Psoas muscle (tissue), 8 donors: ENCODE measurements around the gene FIG4. TPM values are rescaled to one million over a fixed set of nuclear protein-coding genes. Genes with fewer than 3 reads are reported as not detected.

ENCODE experiments used
- ATAC-seq, 4 donors: fragments of 200-7000 bp; cut with Tn5 transposase; one replicate each; pipeline ENCODE4 v1.9.1; 2020; ENCODE audit warnings: moderate library complexity in 3 of 4, mild to moderate bottlenecking in 2 of 4
- DNase-seq, 2 donors: peaks; one replicate each; pipeline ENCODE4 v3.0.0-alpha.2; 2020
- H3K27ac ChIP-seq: fragments of 200-600 bp; one replicate; pipeline ENCODE4 v1.8.0; 2022
- H3K27me3 ChIP-seq, 3 donors: fragments of 200-600 bp in 1 of 3; one replicate each; pipeline versions ENCODE4 v1.6.1 to v1.8.0; 2013 to 2022; ENCODE audit warnings: low read length in 2 of 3, mild to moderate bottlenecking in 2 of 3, moderate library complexity in 1 of 3; ENCODE audit not compliant: insufficient read depth in 3 of 3
- H3K36me3 ChIP-seq, 2 donors: fragments of 200-600 bp in 1 of 2; one replicate each; pipeline versions ENCODE4 v1.6.1 to v1.8.0; 2013 to 2022; ENCODE audit warnings: low read depth in 1 of 2, mild to moderate bottlenecking in 1 of 2, moderate library complexity in 1 of 2; ENCODE audit not compliant: insufficient read depth in 1 of 2
- H3K4me1 ChIP-seq: fragments of 200-600 bp; one replicate; pipeline ENCODE4 v1.8.0; 2022
- H3K4me3 ChIP-seq: fragments of 200-600 bp; one replicate; pipeline ENCODE4 v1.8.0; 2022; ENCODE audit warnings: mild to moderate bottlenecking
- H3K9me3 ChIP-seq: fragments of 200-600 bp; one replicate; pipeline ENCODE4 v1.8.0; 2022
- WGBS, 3 donors: extraction: QIAGEN DNeasy Blood & Tissue Kit; methylation state at CpG; one replicate each; pipeline versions ENCODE4 v1.1.6 to v1.1.7; 2013; 5-methylcytosine and 5-hydroxymethylcytosine counted together
- intact Hi-C, 2 donors: fragments of 100-400 bp; cut with DNase I; formaldehyde crosslinking; loops; one replicate each; pipeline versions ENCODE4 v1.11.0 to v1.14.2; 2022
- polyA plus RNA-seq, 3 donors: library from polyadenylated mRNA; stranded (reverse); fragments of 200-250 nt; gene quantifications; one replicate each; pipeline ENCODE4 v1.2.3, GENCODE V29; 2013
- total RNA-seq, 4 donors: library from RNA; stranded (reverse); fragmentation: NEBNext Ultra II Directional in 2 of 4; extraction: Animal tissue kit (Norgen Biotek cat#: 25700) in 2 of 4; gene quantifications; one replicate each; pipeline versions ENCODE4 v1.2.1 to v1.2.4, GENCODE V29; 2021 to 2023
- TF ChIP-seq, protein P1 (sequence below): fragments of 200-600 bp; IDR thresholded peaks from one replicate; pipeline ENCODE4 v1.8.0; 2022; ENCODE audit warnings: antibody characterized with exemption
- donor health status: healthy with polysubstance abuse.
- donor health status: DM: no; HTN: no; CAD: no; lungs with moderate emphysema.
- donor health status: Bipolar disorder and iron deficiency.
- donor health status: healthy.
- donor health status: DM: yes; HTN: yes; CAD: no.
- donor health status: DM: no; HTN: no; CAD: no.
- donor health status: DM: no; HTN: no; CAD: no.
- donor health status: DM: yes; HTN: yes; CAD: no.

FIG4 gene
- total and polyA plus RNA-seq, 7 donors: 5.8 to 12.5 (median 8.6) TPM

DNA sequence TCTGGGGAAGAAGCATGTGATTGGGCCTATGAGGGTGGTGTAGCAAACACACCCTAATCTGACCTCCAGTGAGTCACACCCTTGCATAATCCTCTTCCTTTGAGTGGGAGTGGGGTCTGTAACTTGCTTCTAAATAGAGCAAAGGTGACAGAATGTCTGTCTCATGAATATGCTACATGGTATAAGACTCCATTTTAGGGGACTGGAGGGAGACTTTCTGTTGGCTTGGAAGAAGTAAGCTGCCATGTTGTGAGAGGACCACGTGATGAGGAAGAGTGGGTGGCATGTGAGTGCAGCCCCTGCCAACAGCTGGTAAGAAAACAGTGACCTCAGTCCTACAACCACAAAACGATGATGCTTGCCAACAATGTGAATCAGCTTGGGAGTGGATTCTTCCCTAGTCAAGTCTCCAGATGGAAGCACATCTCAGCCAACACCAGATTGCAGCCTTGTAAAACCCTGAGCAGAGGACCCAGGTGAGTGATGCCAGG, 3.8 kb upstream of the FIG4 start:
- peaks cover 21% of the 10 kb centered on the region for H3K4me1 ChIP-seq
- intact Hi-C loops: no loop called here
- peak overlapping the region; percentile 33 for H3K27ac ChIP-seq
- ATAC-seq (no peak), DNase-seq (peak in 1 of 2 donors; percentile 21)
- H3K9me3 ChIP-seq: peaks cover 7% of the 10 kb centered on the region
- no peaks in the 10 kb centered on the region for H3K27me3 ChIP-seq
- TF ChIP-seq, protein P1, sequence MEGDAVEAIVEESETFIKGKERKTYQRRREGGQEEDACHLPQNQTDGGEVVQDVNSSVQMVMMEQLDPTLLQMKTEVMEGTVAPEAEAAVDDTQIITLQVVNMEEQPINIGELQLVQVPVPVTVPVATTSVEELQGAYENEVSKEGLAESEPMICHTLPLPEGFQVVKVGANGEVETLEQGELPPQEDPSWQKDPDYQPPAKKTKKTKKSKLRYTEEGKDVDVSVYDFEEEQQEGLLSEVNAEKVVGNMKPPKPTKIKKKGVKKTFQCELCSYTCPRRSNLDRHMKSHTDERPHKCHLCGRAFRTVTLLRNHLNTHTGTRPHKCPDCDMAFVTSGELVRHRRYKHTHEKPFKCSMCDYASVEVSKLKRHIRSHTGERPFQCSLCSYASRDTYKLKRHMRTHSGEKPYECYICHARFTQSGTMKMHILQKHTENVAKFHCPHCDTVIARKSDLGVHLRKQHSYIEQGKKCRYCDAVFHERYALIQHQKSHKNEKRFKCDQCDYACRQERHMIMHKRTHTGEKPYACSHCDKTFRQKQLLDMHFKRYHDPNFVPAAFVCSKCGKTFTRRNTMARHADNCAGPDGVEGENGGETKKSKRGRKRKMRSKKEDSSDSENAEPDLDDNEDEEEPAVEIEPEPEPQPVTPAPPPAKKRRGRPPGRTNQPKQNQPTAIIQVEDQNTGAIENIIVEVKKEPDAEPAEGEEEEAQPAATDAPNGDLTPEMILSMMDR: no peak
- H3K36me3 ChIP-seq: no peaks in the 10 kb centered on the region
- WGBS, 3 donors: 15 to 24% (median 23%) methylated on average over 2 of the region's 2 CpGs
- H3K4me3 ChIP-seq: no peak overlapping the region

DNA sequence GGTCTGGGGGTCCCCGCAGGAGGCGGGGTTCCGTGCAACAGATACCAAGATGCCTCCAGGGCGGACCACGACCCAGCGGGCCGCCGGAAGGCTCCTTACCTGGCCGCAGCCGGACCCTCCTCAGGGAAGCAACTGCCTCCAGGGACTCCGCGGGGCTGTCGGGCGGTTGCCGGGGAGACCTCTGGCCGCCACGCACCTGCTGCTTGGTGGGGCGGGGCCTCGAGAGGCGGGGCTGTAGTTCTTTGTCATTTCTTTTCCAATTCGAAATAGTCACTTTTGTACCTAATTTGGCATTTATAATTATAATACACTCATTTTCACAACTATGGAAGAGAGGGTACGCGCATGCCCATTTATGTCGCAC, 741 bp upstream of the FIG4 start:
- DNase-seq (peak; percentile 62 to 75), ATAC-seq (peak; percentile 72 to 80 (median 76))
- Histone ChIP-seq H3K9me3 (no peaks in the 10 kb centered on the region), H3K4me1 (peaks cover 26% of the 10 kb centered on the region), H3K4me3 (peak overlapping the region; percentile 88), H3K27me3 (no peaks in the 10 kb centered on the region), H3K27ac (peak overlapping the region; percentile 92), H3K36me3 (no peaks in the 10 kb centered on the region)
- WGBS, 3 donors: 0 to 1% (median 0%) methylated on average over 24 of the region's 24 CpGs
- intact Hi-C loops: loop anchor here in 1 of 2 donors (5.0 kb wide), 1 partner anchor 492 kb away; the partner anchor contains the start of gene CDC40
- TF ChIP-seq, protein P1: no peak

DNA sequence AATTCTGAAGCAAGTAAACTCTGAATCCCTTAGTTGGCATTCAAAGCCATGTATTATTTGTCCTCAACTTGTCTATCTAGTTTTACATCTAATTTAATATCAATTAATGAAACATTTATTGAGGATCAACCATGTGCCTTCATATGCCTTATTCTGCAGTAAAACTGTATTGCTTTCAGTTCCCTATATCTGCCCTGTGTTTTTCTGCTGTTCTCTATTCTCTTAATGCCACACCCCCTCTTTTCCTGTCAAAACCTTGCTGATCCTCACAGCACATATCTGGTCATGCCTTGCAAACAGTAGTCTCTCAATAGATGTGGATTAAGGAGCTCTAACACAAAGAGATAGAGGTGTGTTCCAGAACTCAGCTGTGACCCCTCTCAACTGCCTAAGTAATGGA, 2.0 kb downstream of the FIG4 start:
- no peaks in the 10 kb centered on the region for H3K27me3 ChIP-seq
- DNase-seq (no peak), ATAC-seq (no peak)
- TF ChIP-seq, protein P1: no peak
- no peaks in the 10 kb centered on the region for H3K9me3 ChIP-seq
- no peak overlapping the region for H3K27ac ChIP-seq
- no peak overlapping the region for H3K4me3 ChIP-seq
- peaks cover 22% of the 10 kb centered on the region for H3K4me1 ChIP-seq
- intact Hi-C loops: loop anchor here in 1 of 2 donors (5.0 kb wide), 1 partner anchor 489 kb away; the partner anchor contains the start of gene CDC40
- peaks cover 0 to 8% of the 10 kb centered on the region in 2 donors for H3K36me3 ChIP-seq

DNA sequence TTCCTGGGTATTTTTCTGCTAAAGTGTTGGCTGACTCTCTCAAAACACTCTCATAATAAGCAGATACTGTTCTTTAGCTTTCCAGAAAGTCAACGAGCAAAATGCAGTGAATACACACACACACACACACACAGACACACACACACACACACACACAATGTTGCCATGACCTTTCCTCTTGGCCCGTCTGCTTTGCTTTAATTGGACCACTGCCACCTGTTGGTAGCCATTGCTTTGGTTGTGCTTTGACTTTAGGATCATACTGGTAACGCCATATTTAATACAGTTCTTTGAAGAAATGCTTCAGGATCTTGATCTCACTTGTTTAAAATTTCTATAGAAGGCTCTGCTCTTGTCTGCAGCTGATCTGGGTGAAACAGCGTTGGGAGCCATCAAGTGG, 4.4 kb downstream of the FIG4 start:
- Histone ChIP-seq H3K4me3 (no peak overlapping the region), H3K9me3 (no peaks in the 10 kb centered on the region), H3K27me3 (no peaks in the 10 kb centered on the region), H3K36me3 (peaks cover 0 to 8% of the 10 kb centered on the region in 2 donors), H3K27ac (no peak overlapping the region), H3K4me1 (peaks cover 13% of the 10 kb centered on the region)
- ATAC-seq (no peak), DNase-seq (no peak)
- TF ChIP-seq, protein P1: no peak
- intact Hi-C loops: no loop called here
- WGBS, 3 donors: 66 to 78% (median 70%) methylated on average over 4 of the region's 4 CpGs

DNA sequence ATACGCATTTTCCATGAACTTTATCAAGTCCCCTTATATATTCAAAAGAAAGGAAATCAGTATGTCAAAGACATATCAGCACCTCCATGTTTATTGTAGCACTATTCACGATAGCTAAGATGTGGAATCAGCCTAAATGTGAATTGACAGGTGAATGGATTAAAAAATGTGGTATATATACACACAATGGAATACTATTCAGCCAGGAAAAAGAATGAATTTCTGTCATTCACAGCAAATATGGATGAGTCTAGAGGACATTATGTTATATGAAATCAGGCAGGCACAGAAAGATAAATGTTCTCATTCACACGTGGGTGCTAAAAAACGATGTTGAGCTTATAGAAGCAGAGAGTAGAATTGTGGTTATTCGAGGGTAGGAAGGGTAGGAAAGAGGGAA, 5.3 kb downstream of the FIG4 start:
- WGBS, 3 donors: 96 to 98% (median 97%) methylated on average over 5 of the region's 5 CpGs
- intact Hi-C loops: no loop called here
- Histone ChIP-seq H3K9me3 (no peaks in the 10 kb centered on the region), H3K4me1 (peaks cover 13% of the 10 kb centered on the region), H3K36me3 (peaks cover 0 to 8% of the 10 kb centered on the region in 2 donors), H3K4me3 (no peak overlapping the region), H3K27me3 (no peaks in the 10 kb centered on the region), H3K27ac (no peak overlapping the region)
- no peak for ATAC-seq
- DNase-seq: no peak
- TF ChIP-seq, protein P1: no peak
